Measurements from ENCODE around the gene PPT2.
"Not testable (repeated sequence)": the region's sequence is repeated elsewhere in the genome, so short reads cannot be mapped to it uniquely, and the experiment has no call there.

PPT2 gene

GRCh38 chr6:32127409-32127716 lies 26.6 kb upstream of the PPT2 start:
- in situ Hi-C loops (cut with MboI; ENCODE audit: low sequenced_read_pairs), result no loop called here

GRCh38 chr6:32127717-32128592 lies 26.0 kb upstream of the PPT2 start, which contains the start of gene ATF6B:
Gene ATF6B, minus strand, starts transcription at chr6:32128246. Its CDS starts 39 bp downstream, at chr6:32128207.
- in situ Hi-C loops (cut with MboI; ENCODE audit: low sequenced_read_pairs), result no loop called here

GRCh38 chr6:32128751-32129296 lies 25.1 kb upstream of the PPT2 start:
- in situ Hi-C loops (cut with MboI; ENCODE audit: low sequenced_read_pairs), result no loop called here

- in situ Hi-C loops (cut with MboI; ENCODE audit: low sequenced_read_pairs), result no loop called here
Measured at GRCh38 chr6:32129297-32130088, 24.4 kb upstream of the PPT2 start.

GRCh38 chr6:32131439-32131948 lies 22.4 kb upstream of the PPT2 start:
- in situ Hi-C loops (cut with MboI; ENCODE audit: low sequenced_read_pairs), result no loop called here

- in situ Hi-C loops (cut with MboI; ENCODE audit: low sequenced_read_pairs), result no loop called here
Measured at GRCh38 chr6:32132110-32132509, 21.8 kb upstream of the PPT2 start.

GRCh38 chr6:32133786-32134185 lies 20.2 kb upstream of the PPT2 start:
- in situ Hi-C loops (cut with MboI; ENCODE audit: low sequenced_read_pairs), result no loop called here

GRCh38 chr6:32137454-32137853 lies 16.5 kb upstream of the PPT2 start:
- in situ Hi-C loops (cut with MboI; ENCODE audit: low sequenced_read_pairs), result no loop called here

- in situ Hi-C loops (cut with MboI; ENCODE audit: low sequenced_read_pairs), result no loop called here
Measured at GRCh38 chr6:32139590-32139989, 14.4 kb upstream of the PPT2 start.

- in situ Hi-C loops (cut with MboI; ENCODE audit: low sequenced_read_pairs), result no loop called here
Measured at GRCh38 chr6:32140420-32141046, 13.4 kb upstream of the PPT2 start.

GRCh38 chr6:32144238-32144637 lies 9.7 kb upstream of the PPT2 start:
- in situ Hi-C loops (cut with MboI; ENCODE audit: low sequenced_read_pairs), result not testable (repeated sequence)

GRCh38 chr6:32146287-32146686 lies 7.7 kb upstream of the PPT2 start:
- in situ Hi-C loops (cut with MboI; ENCODE audit: low sequenced_read_pairs), result no loop called here

- in situ Hi-C loops (cut with MboI; ENCODE audit: low sequenced_read_pairs), result no loop called here
Measured at GRCh38 chr6:32146687-32147086, 7.3 kb upstream of the PPT2 start.

- in situ Hi-C loops (cut with MboI; ENCODE audit: low sequenced_read_pairs), result no loop called here
Measured at GRCh38 chr6:32147401-32148132, 6.4 kb upstream of the PPT2 start.

GRCh38 chr6:32148289-32149091 lies 5.5 kb upstream of the PPT2 start:
- in situ Hi-C loops (cut with MboI; ENCODE audit: low sequenced_read_pairs), result no loop called here

GRCh38 chr6:32149092-32149755 lies 4.7 kb upstream of the PPT2 start:
- in situ Hi-C loops (cut with MboI; ENCODE audit: low sequenced_read_pairs), result no loop called here

- in situ Hi-C loops (cut with MboI; ENCODE audit: low sequenced_read_pairs), result no loop called here
Measured at GRCh38 chr6:32149932-32150870, 3.7 kb upstream of the PPT2 start.

Measured in HL-60/S4 (cell line).